ENCODE data around the gene HES3.

The HES3 gene

DNA sequence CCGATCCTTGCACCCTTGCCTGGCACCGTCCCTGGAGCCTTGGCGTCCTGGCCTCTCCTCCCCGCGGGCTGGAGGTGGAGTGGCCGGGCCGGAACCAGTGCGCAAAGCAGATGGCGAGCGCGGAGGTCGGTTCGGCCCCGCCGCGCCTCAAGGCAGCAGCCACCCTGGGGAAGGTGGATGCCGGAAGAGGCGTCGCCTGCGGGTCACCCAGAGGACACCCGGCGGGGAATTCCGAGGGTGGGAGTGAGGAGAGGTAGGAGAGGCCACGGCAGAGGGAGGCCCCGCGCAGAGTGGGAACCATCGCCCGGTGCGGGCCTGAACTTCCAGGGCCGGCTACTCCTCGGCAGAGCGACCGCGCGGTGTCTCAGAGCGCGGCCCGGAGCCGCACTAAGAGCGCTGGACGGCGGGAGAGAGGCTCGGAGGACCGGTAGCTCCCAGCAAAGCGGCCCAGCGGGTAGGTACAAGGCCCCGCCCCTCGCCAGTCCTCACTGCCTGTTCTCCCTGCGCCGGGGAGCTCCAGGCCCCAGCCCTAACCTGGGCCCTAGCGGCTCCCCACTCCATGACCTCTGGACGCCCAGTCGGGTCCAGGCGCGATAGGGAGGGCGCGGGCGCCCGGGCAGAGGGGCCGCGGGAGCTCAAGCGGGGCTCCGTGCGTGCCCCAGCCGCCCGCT is 38.0 kb upstream of the HES3 start, which contains the start of gene RNF207:
RNF207 (plus strand) TSS at position 271 of the 671 bp plus-strand sequence. CDS start 417 bp downstream, outside the sequence.
- Histone ChIP-seq H3K27me3 (replicated peaks in 2 of 5; ENCODE audit: control insufficient read depth in 4 of 5, insufficient read depth in 5 of 5, low read length in 4 of 5) (peaks cover 4 to 59% (median 16%) of the 10 kb centered on the region in 5 experiments), H3K9me3 (ENCODE audit: control extremely low read depth in 1 of 5, control insufficient read depth in 4 of 5, insufficient read depth in 2 of 5, low read depth in 1 of 5, low read length in 4 of 5) (no peaks in the 10 kb centered on the region), H3K27ac (ENCODE audit: insufficient read depth in 1 of 2, low read depth in 1 of 2, low read length in 2 of 2, poor library complexity in 1 of 2, severe bottlenecking in 2 of 2) (peak within 1 kb of the TSS in 1 of 2 experiments; percentile 71), H3K4me3 (ENCODE audit: control insufficient read depth in 1 of 7, extremely low read depth in 1 of 7, insufficient read depth in 4 of 7, low read depth in 2 of 7, low read length in 6 of 7) (peak within 1 kb of the TSS in 6 of 7 experiments; percentile 35 to 70 (median 52)), H3K36me3 (ENCODE audit: control insufficient read depth in 4 of 4, insufficient read depth in 4 of 4, low read length in 3 of 4) (no peaks in the 10 kb centered on the region), H3K4me1 (ENCODE audit: control extremely low read depth in 1 of 4, control insufficient read depth in 4 of 4, insufficient read depth in 4 of 4, low read length in 3 of 4) (peaks cover 0 to 32% (median 28%) of the 10 kb centered on the region in 4 experiments)
- CTCF ChIA-PET: interaction anchor here (0.9 to 2.6 kb wide), 10 partner anchors 10 to 100 kb away, joined by 3 to 12 read pairs (median 4); partner anchors contain the start of gene ICMT
- POLR2A ChIA-PET: no interaction called here
- under 1% methylated on average over 56 of the region's 66 CpGs for WGBS (ENCODE audit: insufficient coverage)
- peak in 2 of 3 donors; percentile 59 for DNase-seq

DNA sequence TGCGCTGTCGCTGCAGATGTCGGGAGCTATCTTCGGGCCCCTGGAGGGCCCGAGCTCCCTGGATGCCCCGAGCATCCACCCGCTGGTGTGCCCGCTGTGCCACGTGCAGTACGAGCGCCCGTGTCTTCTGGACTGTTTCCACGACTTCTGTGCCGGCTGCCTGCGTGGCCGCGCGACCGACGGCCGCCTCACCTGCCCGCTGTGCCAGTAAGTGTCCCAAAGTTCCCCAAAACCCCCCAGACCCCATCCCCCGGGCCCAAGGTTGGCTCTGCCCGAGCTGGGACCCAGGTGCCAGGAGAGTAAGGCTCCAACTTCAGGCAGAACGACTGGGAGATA is 37.5 kb upstream of the HES3 start:
- Histone ChIP-seq H3K4me1 (ENCODE audit: control extremely low read depth in 1 of 4, control insufficient read depth in 4 of 4, insufficient read depth in 4 of 4, low read length in 3 of 4) (peaks cover 0 to 32% (median 28%) of the 10 kb centered on the region in 4 experiments), H3K36me3 (ENCODE audit: control insufficient read depth in 4 of 4, insufficient read depth in 4 of 4, low read length in 3 of 4) (no peaks in the 10 kb centered on the region), H3K9me3 (ENCODE audit: control extremely low read depth in 1 of 5, control insufficient read depth in 4 of 5, insufficient read depth in 2 of 5, low read depth in 1 of 5, low read length in 4 of 5) (no peaks in the 10 kb centered on the region), H3K27ac (ENCODE audit: insufficient read depth in 1 of 2, low read depth in 1 of 2, low read length in 2 of 2, poor library complexity in 1 of 2, severe bottlenecking in 2 of 2) (no peak overlapping the region), H3K4me3 (ENCODE audit: control insufficient read depth in 1 of 7, extremely low read depth in 1 of 7, insufficient read depth in 4 of 7, low read depth in 2 of 7, low read length in 6 of 7) (peak overlapping the region in 5 of 7 experiments; percentile 23 to 70 (median 57)), H3K27me3 (replicated peaks in 2 of 5; ENCODE audit: control insufficient read depth in 4 of 5, insufficient read depth in 5 of 5, low read length in 4 of 5) (peaks cover 4 to 59% (median 16%) of the 10 kb centered on the region in 5 experiments)
- ChIA-PET POLR2A (no interaction called here), CTCF (interaction anchor here (0.9 to 2.6 kb wide), 12 partner anchors 10 to 101 kb away, joined by 3 to 12 read pairs (median 3); partner anchors contain the start of gene ICMT)
- WGBS (ENCODE audit: insufficient coverage): 4% methylated on average over 14 of the region's 25 CpGs
- DNase-seq: no peak

DNA sequence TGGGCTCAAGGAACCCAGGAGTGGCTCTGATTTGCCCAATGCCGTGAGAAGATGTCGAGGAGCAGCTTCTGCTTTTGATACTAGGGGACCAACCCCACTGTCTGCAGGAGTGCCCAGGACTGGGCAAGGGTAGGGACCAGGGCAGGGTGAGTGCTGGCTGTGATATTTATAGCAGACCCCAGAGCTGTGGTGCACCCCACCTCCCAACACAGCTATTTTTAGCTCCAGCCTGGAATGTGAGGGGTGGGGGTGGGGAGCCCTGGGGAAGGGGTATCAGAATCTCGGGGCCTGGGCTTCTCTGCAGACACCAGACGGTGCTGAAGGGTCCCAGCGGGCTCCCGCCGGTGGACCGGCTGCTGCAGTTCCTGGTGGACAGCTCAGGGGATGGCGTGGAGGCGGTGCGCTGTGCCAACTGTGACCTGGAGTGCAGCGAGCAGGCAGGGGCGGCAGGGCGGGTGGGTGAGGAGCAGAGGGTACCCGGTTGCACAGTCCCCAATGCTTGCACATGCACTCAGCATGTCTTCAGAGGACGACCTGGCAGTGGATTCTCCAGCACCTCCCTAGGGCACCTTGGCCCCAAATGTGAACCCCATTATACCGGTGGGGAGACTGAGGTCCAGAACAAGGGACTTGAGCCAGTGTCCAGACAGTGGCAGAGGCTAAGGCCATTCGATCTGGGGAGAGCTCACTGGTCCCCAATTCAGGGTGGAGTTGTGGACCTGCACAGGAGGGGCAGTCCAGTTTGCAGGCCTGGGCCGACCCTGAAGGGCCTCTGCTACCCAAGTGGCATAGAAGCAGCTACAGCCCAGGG is 36.7 kb upstream of the HES3 start:
- Histone ChIP-seq H3K27ac (ENCODE audit: insufficient read depth in 1 of 2, low read depth in 1 of 2, low read length in 2 of 2, poor library complexity in 1 of 2, severe bottlenecking in 2 of 2) (no peak overlapping the region), H3K4me3 (ENCODE audit: control insufficient read depth in 1 of 7, extremely low read depth in 1 of 7, insufficient read depth in 4 of 7, low read depth in 2 of 7, low read length in 6 of 7) (no peak overlapping the region), H3K27me3 (replicated peaks in 2 of 5; ENCODE audit: control insufficient read depth in 4 of 5, insufficient read depth in 5 of 5, low read length in 4 of 5) (peaks cover 4 to 59% (median 16%) of the 10 kb centered on the region in 5 experiments), H3K36me3 (ENCODE audit: control insufficient read depth in 4 of 4, insufficient read depth in 4 of 4, low read length in 3 of 4) (no peaks in the 10 kb centered on the region), H3K9me3 (ENCODE audit: control extremely low read depth in 1 of 5, control insufficient read depth in 4 of 5, insufficient read depth in 2 of 5, low read depth in 1 of 5, low read length in 4 of 5) (no peaks in the 10 kb centered on the region), H3K4me1 (ENCODE audit: control extremely low read depth in 1 of 4, control insufficient read depth in 4 of 4, insufficient read depth in 4 of 4, low read length in 3 of 4) (peaks cover 0 to 39% (median 34%) of the 10 kb centered on the region in 4 experiments)
- peak in 2 of 3 donors; percentile 16 to 27 for DNase-seq
- ChIA-PET CTCF (interaction anchor here (0.9 to 2.6 kb wide), 11 partner anchors 9 to 102 kb away, joined by 3 to 12 read pairs (median 3); partner anchors contain the start of gene ICMT), POLR2A (no interaction called here)
- WGBS (ENCODE audit: insufficient coverage): 51% methylated on average over 16 of the region's 19 CpGs

DNA sequence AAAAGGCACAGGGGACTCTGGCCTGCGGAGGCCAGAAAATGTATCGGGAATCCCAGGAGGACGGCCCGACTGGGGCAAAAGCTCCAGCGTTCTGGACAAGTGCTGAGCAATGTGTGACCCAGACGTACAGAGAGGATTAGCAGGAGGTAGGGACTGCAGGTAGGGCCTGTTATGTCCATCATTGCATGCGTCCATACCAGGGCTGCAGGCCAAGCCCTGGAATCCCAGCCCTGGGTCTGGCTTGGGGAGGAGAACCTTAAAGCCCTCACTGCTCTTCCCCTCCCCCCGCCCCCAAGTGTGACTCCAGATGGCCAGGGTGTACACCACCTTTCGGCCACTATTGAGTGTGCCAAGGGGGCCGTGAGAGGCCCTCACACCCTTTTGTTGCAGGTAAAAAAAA is 36.1 kb upstream of the HES3 start:
- CTCF ChIA-PET: interaction anchor here (0.7 to 2.6 kb wide), 5 partner anchors 9 to 176 kb away, joined by 3 to 12 read pairs (median 4); partner anchors contain the start of gene ICMT
- H3K36me3 ChIP-seq (ENCODE audit: control insufficient read depth in 4 of 4, insufficient read depth in 4 of 4, low read length in 3 of 4): no peaks in the 10 kb centered on the region
- POLR2A ChIA-PET: no interaction called here
- H3K4me3 ChIP-seq (ENCODE audit: control insufficient read depth in 1 of 7, extremely low read depth in 1 of 7, insufficient read depth in 4 of 7, low read depth in 2 of 7, low read length in 6 of 7): no peak overlapping the region
- H3K27ac ChIP-seq (ENCODE audit: insufficient read depth in 1 of 2, low read depth in 1 of 2, low read length in 2 of 2, poor library complexity in 1 of 2, severe bottlenecking in 2 of 2): no peak overlapping the region
- H3K9me3 ChIP-seq (ENCODE audit: control extremely low read depth in 1 of 5, control insufficient read depth in 4 of 5, insufficient read depth in 2 of 5, low read depth in 1 of 5, low read length in 4 of 5): no peaks in the 10 kb centered on the region
- H3K4me1 ChIP-seq (ENCODE audit: control extremely low read depth in 1 of 4, control insufficient read depth in 4 of 4, insufficient read depth in 4 of 4, low read length in 3 of 4): peaks cover 0 to 45% (median 41%) of the 10 kb centered on the region in 4 experiments
- WGBS (ENCODE audit: insufficient coverage): 74% methylated on average over 7 of the region's 10 CpGs
- peaks cover 4 to 59% (median 16%) of the 10 kb centered on the region in 5 experiments for H3K27me3 ChIP-seq (replicated peaks in 2 of 5; ENCODE audit: control insufficient read depth in 4 of 5, insufficient read depth in 5 of 5, low read length in 4 of 5)
- no peak for DNase-seq

DNA sequence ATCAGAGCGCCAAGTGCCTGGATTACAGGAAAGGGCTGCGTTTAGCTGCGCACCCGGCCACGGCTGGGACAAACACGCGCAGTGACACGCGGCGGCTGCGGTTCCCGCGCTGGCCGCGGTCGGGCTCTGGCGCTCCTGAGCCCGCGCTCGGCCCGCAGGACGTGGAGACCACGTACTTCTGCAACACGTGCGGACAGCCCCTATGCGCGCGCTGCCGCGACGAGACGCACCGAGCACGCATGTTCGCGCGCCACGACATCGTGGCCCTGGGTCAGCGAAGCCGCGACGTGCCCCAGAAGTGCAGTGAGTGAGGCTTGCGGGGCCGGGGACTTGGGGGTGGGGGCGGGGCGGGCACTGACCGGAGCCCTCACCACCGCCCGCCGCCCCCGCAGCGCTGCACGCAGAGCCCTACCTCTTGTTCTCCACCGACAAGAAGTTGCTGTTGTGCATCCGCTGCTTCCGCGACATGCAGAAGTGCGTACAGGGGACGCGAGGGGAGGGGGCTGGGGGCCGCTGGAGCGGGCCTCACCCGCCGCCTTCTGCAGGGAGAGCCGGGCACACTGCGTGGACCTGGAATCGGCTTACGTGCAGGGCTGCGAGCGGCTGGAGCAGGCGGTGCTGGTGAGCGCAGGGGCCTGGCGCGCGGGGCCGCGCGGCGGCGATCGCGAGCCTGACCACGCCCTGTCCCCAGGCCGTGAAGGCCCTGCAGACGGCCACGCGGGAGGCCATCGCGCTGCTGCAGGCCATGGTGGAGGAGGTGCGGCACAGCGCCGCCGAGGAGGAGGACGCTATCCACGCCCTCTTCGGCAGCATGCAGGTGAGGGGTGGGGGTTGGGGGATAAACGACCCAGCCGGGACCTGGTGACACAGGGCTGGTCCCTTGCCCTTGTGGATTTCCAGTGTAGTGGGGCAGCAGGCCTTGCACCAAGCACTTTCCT is 35.0 kb upstream of the HES3 start:
- H3K4me1 ChIP-seq (ENCODE audit: control extremely low read depth in 1 of 4, control insufficient read depth in 4 of 4, insufficient read depth in 4 of 4, low read length in 3 of 4): peaks cover 0 to 47% (median 42%) of the 10 kb centered on the region in 4 experiments
- CTCF ChIA-PET: interaction anchor here (0.7 to 2.6 kb wide), 6 partner anchors 11 to 175 kb away, joined by 3 to 10 read pairs (median 3); no protein-coding TSS in a partner anchor
- peak overlapping the region in 5 of 7 experiments; percentile 10 to 66 (median 48) for H3K4me3 ChIP-seq (ENCODE audit: control insufficient read depth in 1 of 7, extremely low read depth in 1 of 7, insufficient read depth in 4 of 7, low read depth in 2 of 7, low read length in 6 of 7)
- H3K36me3 ChIP-seq (ENCODE audit: control insufficient read depth in 4 of 4, insufficient read depth in 4 of 4, low read length in 3 of 4): no peaks in the 10 kb centered on the region
- H3K9me3 ChIP-seq (ENCODE audit: control extremely low read depth in 1 of 5, control insufficient read depth in 4 of 5, insufficient read depth in 2 of 5, low read depth in 1 of 5, low read length in 4 of 5): peaks cover 0 to 3% (median 0%) of the 10 kb centered on the region in 5 experiments
- H3K27me3 ChIP-seq (replicated peaks in 2 of 5; ENCODE audit: control insufficient read depth in 4 of 5, insufficient read depth in 5 of 5, low read length in 4 of 5): peaks cover 4 to 59% (median 19%) of the 10 kb centered on the region in 5 experiments
- WGBS (ENCODE audit: insufficient coverage): 1% methylated on average over 68 of the region's 99 CpGs
- peak in 2 of 3 donors; percentile 61 to 70 for DNase-seq
- no peak overlapping the region for H3K27ac ChIP-seq (ENCODE audit: insufficient read depth in 1 of 2, low read depth in 1 of 2, low read length in 2 of 2, poor library complexity in 1 of 2, severe bottlenecking in 2 of 2)
- POLR2A ChIA-PET: no interaction called here

Data from common myeloid progenitor, CD34-positive (primary cell).